K562 (cell line): ENCODE results near the gene MYO15A. TPM values are rescaled to one million over a fixed set of nuclear protein-coding genes. Genes with fewer than 3 reads are reported as not detected.

Experiments
- CEBPZ ChIP-seq: fragments of 150-350 bp; IDR thresholded peaks from 2 replicates; pipeline ENCODE4 v1.6.1; 2014; ENCODE audit warnings: low read depth, mild to moderate bottlenecking, low read length, borderline replicate concordance
- CUX1 ChIP-seq: fragments of 200-800 bp; sonication (Bioruptor generic); IDR thresholded peaks from 2 replicates; pipeline ENCODE4 v1.6.1; 2016; ENCODE audit warnings: missing genetic modification characterization, missing compliant biosample characterization
- ETS2 ChIP-seq: IDR thresholded peaks from 2 replicates; pipeline ENCODE4 v1.6.1; 2016; ENCODE audit warnings: borderline replicate concordance, missing genetic modification characterization, mild to moderate bottlenecking, moderate library complexity, missing compliant biosample characterization; ENCODE audit not compliant: poor library complexity, severe bottlenecking
- KDM2B ChIP-seq: fragments of 250-450 bp; sonication (Bioruptor Pico); IDR thresholded peaks from 2 replicates; pipeline ENCODE4 v1.8.0; 2021; ENCODE audit warnings: mild to moderate bottlenecking, moderate library complexity
- MCM2 ChIP-seq: fragments of 450-650 bp; IDR thresholded peaks from 2 replicates; pipeline ENCODE4 v1.6.1; 2017; ENCODE audit warnings: low read depth, mild to moderate bottlenecking
- POU5F1 ChIP-seq: fragments of 150-350 bp; IDR thresholded peaks from 2 replicates; pipeline ENCODE4 v1.6.1; 2014; ENCODE audit warnings: borderline replicate concordance, low read length, low read depth, mild to moderate bottlenecking; ENCODE audit not compliant: partially characterized antibody
- SIRT6 ChIP-seq: IDR thresholded peaks from one replicate; pipeline ENCODE4 v1.6.1; 2012; ENCODE audit warnings: low read depth, mild to moderate bottlenecking, control low read depth, inconsistent platforms, low read length, moderate library complexity
- SRF ChIP-seq, 2 experiments: fragments of 250-450, 450-650 bp in 1 of 2; sonication (Bioruptor Pico) in 1 of 2; sonication (generic) in 1 of 2; formaldehyde crosslinking; IDR thresholded peaks; 2 replicates each; pipeline versions ENCODE4 v1.5.0 to v1.5.1; 2020 to 2022; ENCODE audit warnings: mild to moderate bottlenecking in 1 of 2, missing genetic modification reagents in 1 of 2
- THAP7 ChIP-seq: fragments of 250-450 bp; sonication (Bioruptor Pico); IDR thresholded peaks from 2 replicates; pipeline ENCODE4 v1.5.0; 2021
- ZNF668 ChIP-seq: fragments of 250-450 bp; sonication (Bioruptor Pico); IDR thresholded peaks from 2 replicates; pipeline ENCODE4 v1.8.0; 2022; ENCODE audit warnings: mild to moderate bottlenecking, inconsistent platforms
- polyA plus RNA-seq, 8 experiments: library from polyadenylated mRNA; depleted of rRNA in 4 of 8; stranded (reverse) in 5 of 8; unstranded in 3 of 8; fragments of >200 nt; fragmentation: Nextera tagmentation in 2 of 8; fragmentation: Illumina TruSeq in 1 of 8; extraction: Ambion mirVana in 2 of 8; extraction: Trizol in 1 of 8; gene quantifications; 2 replicates each; pipeline versions ENCODE4 v1.2.1 to v1.2.3, GENCODE V29; 2011 to 2014; ENCODE audit warnings: inconsistent platforms in 1 of 8, missing spikeins in 1 of 8
- total RNA-seq, 7 experiments: library from RNA; depleted of rRNA in 6 of 7; stranded (reverse); fragments of >200 nt in 6 of 7; fragmentation: Illumina TruSeq in 2 of 7; extraction: Trizol in 2 of 7; gene quantifications; 2 replicates each; pipeline versions ENCODE4 v1.2.1 to v1.2.3, GENCODE V29; 2011 to 2021; ENCODE audit warnings: low replicate concordance in 1 of 7
- TF ChIP-seq, protein P1 (sequence below): fragments of 450-650 bp; IDR thresholded peaks from 2 replicates; pipeline ENCODE4 v1.6.1; 2016
- TF ChIP-seq, protein P2 (sequence below), 2 experiments: fragments of 450-650 bp in 1 of 2; IDR thresholded peaks; 2 replicates each; pipeline ENCODE4 v1.6.1; 2011 to 2017; ENCODE audit warnings: low read depth in 2 of 2, antibody characterized with exemption in 1 of 2, borderline replicate concordance in 1 of 2, low read length in 1 of 2, mild to moderate bottlenecking in 1 of 2, mixed read lengths in 1 of 2; ENCODE audit not compliant: control insufficient read depth in 1 of 2

MYO15A gene
- total and polyA plus RNA-seq, 9 of the 15 experiments (the other 6 are each of a cell fraction or from before 2014, with no cell fraction given) = 0.05 to 0.88 (median 0.14) TPM; not detected in 1

DNA sequence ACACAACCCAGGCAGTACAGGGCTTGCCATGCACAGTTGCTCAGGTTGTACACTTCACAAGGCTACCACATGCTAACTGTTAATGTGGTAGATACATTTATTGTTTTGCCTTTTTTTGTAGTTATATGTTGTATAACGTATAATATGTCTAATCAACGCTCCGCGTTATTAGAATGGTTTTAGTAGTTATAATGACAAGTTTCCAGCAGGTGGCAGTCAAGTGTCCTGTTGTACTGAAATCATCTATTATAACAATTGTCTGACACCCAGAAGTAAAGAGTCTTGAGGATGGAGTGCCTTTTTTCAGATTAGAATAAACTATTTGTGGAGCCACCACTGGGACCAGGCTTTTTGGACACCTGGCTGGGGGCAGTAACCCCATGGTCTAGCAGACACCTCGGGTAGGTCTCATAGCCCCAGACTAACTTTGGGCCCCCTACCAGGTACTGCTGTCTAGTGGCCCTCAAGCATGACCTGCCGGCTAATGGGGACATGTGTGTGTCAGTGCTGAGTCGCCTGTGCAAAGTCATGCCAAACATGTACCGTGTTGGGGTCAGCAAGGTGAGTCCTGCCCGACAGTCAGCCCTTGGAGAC lies 32.8 kb downstream of the MYO15A start (continued):
- TF ChIP-seq, protein P1, sequence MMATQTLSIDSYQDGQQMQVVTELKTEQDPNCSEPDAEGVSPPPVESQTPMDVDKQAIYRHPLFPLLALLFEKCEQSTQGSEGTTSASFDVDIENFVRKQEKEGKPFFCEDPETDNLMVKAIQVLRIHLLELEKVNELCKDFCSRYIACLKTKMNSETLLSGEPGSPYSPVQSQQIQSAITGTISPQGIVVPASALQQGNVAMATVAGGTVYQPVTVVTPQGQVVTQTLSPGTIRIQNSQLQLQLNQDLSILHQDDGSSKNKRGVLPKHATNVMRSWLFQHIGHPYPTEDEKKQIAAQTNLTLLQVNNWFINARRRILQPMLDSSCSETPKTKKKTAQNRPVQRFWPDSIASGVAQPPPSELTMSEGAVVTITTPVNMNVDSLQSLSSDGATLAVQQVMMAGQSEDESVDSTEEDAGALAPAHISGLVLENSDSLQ = 0 out of 2 replicates have a peak, but pooled peaks have one; percentile 25
- TF ChIP-seq, protein P2, sequence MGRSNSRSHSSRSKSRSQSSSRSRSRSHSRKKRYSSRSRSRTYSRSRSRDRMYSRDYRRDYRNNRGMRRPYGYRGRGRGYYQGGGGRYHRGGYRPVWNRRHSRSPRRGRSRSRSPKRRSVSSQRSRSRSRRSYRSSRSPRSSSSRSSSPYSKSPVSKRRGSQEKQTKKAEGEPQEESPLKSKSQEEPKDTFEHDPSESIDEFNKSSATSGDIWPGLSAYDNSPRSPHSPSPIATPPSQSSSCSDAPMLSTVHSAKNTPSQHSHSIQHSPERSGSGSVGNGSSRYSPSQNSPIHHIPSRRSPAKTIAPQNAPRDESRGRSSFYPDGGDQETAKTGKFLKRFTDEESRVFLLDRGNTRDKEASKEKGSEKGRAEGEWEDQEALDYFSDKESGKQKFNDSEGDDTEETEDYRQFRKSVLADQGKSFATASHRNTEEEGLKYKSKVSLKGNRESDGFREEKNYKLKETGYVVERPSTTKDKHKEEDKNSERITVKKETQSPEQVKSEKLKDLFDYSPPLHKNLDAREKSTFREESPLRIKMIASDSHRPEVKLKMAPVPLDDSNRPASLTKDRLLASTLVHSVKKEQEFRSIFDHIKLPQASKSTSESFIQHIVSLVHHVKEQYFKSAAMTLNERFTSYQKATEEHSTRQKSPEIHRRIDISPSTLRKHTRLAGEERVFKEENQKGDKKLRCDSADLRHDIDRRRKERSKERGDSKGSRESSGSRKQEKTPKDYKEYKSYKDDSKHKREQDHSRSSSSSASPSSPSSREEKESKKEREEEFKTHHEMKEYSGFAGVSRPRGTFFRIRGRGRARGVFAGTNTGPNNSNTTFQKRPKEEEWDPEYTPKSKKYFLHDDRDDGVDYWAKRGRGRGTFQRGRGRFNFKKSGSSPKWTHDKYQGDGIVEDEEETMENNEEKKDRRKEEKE (IDR thresholded peaks at IDR 0.05; ENCODE audit: borderline replicate concordance in 1 of 2, control insufficient read depth in 1 of 2, low read depth in 2 of 2, low read length in 1 of 2) = no peak
- no peak for TF ChIP-seq SIRT6
- TF ChIP-seq POU5F1 = no peak
- TF ChIP-seq KDM2B (CRISPR knock-in tag) = no peak
- TF ChIP-seq THAP7 = no peak
- no peak for TF ChIP-seq ZNF668 (CRISPR knock-in tag)
- no peak for TF ChIP-seq CEBPZ
- TF ChIP-seq MCM2 = no peak
- TF ChIP-seq ETS2 (tag) = no peak
- no peak for TF ChIP-seq CUX1 (CRISPR knock-in tag)
- TF ChIP-seq SRF (CRISPR knock-in tag; IDR thresholded peaks at IDR 0.05) = no peak
